Large intestine (tissue), 3 donors: ENCODE measurements around the gene SERPINA10. TPM values are rescaled to one million over a fixed set of nuclear protein-coding genes. Genes with fewer than 3 reads are reported as not detected.

Experiments used
- DNase-seq, 2 donors: peaks; one replicate each; pipeline versions ENCODE4 v3.0.0 to v3.0.0-alpha.2; 2013
- H3K27ac ChIP-seq: one replicate; pipeline ENCODE4 v1.5.1; 2013; ENCODE audit warnings: low read length
- H3K27me3 ChIP-seq: 2 replicates; pipeline ENCODE4 v1.6.1; 2013; ENCODE audit warnings: low read length; ENCODE audit not compliant: control insufficient read depth, insufficient read depth
- H3K36me3 ChIP-seq: 2 replicates; pipeline ENCODE4 v1.6.1; 2013; ENCODE audit warnings: low read length; ENCODE audit not compliant: control insufficient read depth, insufficient read depth
- H3K4me1 ChIP-seq: one replicate; pipeline ENCODE4 v1.6.1; 2013; ENCODE audit warnings: low read length; ENCODE audit not compliant: control insufficient read depth, insufficient read depth
- H3K4me3 ChIP-seq: one replicate; pipeline ENCODE4 v1.5.1; 2013; ENCODE audit warnings: low read length
- H3K9me3 ChIP-seq: one replicate; pipeline ENCODE4 v1.6.1; 2013; ENCODE audit warnings: mild to moderate bottlenecking, low read depth, low read length, moderate library complexity; ENCODE audit not compliant: control insufficient read depth
- WGBS: methylation state at CpG from one replicate; pipeline ENCODE4 v1.1.5; 2013; ENCODE audit warnings: low lambda C conversion rate; ENCODE audit not compliant: insufficient coverage; 5-methylcytosine and 5-hydroxymethylcytosine counted together
- polyA plus RNA-seq: library from polyadenylated mRNA; unstranded; fragments of 120-200 nt; gene quantifications from one replicate; pipeline ENCODE4 v1.2.1, GENCODE V29; 2013

Gene SERPINA10
- polyA plus RNA-seq, 1 donor, result 0.90 TPM

- no peaks in the 10 kb centered on the region for H3K27me3 ChIP-seq
- no peak for DNase-seq
- WGBS, result no CpG with 5 or more reads among the region's 2 CpGs
- H3K4me3 ChIP-seq, result no peak overlapping the region
- no peaks in the 10 kb centered on the region for H3K36me3 ChIP-seq
- H3K9me3 ChIP-seq, result no peaks in the 10 kb centered on the region
- H3K4me1 ChIP-seq, result peaks cover 3% of the 10 kb centered on the region
- no peak overlapping the region for H3K27ac ChIP-seq
These were observed 37.8 kb upstream of the SERPINA10 start for GRCh38 chr14:94330857-94331256.

- no peak for DNase-seq
- no CpG with 5 or more reads among the region's 3 CpGs for WGBS
- Histone ChIP-seq H3K4me1 (peaks cover 3% of the 10 kb centered on the region), H3K36me3 (no peaks in the 10 kb centered on the region), H3K27me3 (no peaks in the 10 kb centered on the region), H3K4me3 (no peak overlapping the region), H3K27ac (no peak overlapping the region), H3K9me3 (no peaks in the 10 kb centered on the region)
These were observed 37.4 kb upstream of the SERPINA10 start for GRCh38 chr14:94330432-94330831.

- no CpG with 5 or more reads among the region's 4 CpGs for WGBS
- Histone ChIP-seq H3K27me3 (no peaks in the 10 kb centered on the region), H3K27ac (no peak overlapping the region), H3K4me3 (no peak overlapping the region), H3K4me1 (peaks cover 3% of the 10 kb centered on the region), H3K9me3 (no peaks in the 10 kb centered on the region), H3K36me3 (no peaks in the 10 kb centered on the region)
- DNase-seq, result no peak
These were observed 36.8 kb upstream of the SERPINA10 start for GRCh38 chr14:94329857-94330256.

GRCh38 chr14:94328196-94328595 lies 35.1 kb upstream of the SERPINA10 start:
- WGBS, result no CpG with 5 or more reads among the region's 2 CpGs
- H3K4me3 ChIP-seq, result no peak overlapping the region
- H3K27ac ChIP-seq, result no peak overlapping the region
- H3K36me3 ChIP-seq, result no peaks in the 10 kb centered on the region
- H3K4me1 ChIP-seq, result peaks cover 5% of the 10 kb centered on the region
- no peak for DNase-seq
- H3K9me3 ChIP-seq, result no peaks in the 10 kb centered on the region
- no peaks in the 10 kb centered on the region for H3K27me3 ChIP-seq

GRCh38 chr14:94322648-94323570 lies 29.8 kb upstream of the SERPINA10 start, which contains the start of gene SERPINA6:
Gene SERPINA6 (minus strand): TSS chr14:94323336. CDS start chr14:94314648, 8,688 bp downstream.
- no peaks in the 10 kb centered on the region for H3K27me3 ChIP-seq
- WGBS, result no CpG with 5 or more reads among the region's 15 CpGs
- no peak within 1 kb of the TSS for H3K27ac ChIP-seq
- peaks cover 16% of the 10 kb centered on the region for H3K4me1 ChIP-seq
- no peaks in the 10 kb centered on the region for H3K9me3 ChIP-seq
- DNase-seq, result peak in 1 of 2 donors; percentile 31
- no peaks in the 10 kb centered on the region for H3K36me3 ChIP-seq
- no peak within 1 kb of the TSS for H3K4me3 ChIP-seq

GRCh38 chr14:94321421-94322271 lies 28.6 kb upstream of the SERPINA10 start:
- Histone ChIP-seq H3K4me1 (peaks cover 21% of the 10 kb centered on the region), H3K4me3 (no peak overlapping the region), H3K27ac (no peak overlapping the region), H3K9me3 (no peaks in the 10 kb centered on the region), H3K27me3 (no peaks in the 10 kb centered on the region), H3K36me3 (no peaks in the 10 kb centered on the region)
- DNase-seq, result no peak
- no CpG with 5 or more reads among the region's 5 CpGs for WGBS

GRCh38 chr14:94320243-94320642 lies 27.2 kb upstream of the SERPINA10 start:
- Histone ChIP-seq H3K4me3 (no peak overlapping the region), H3K4me1 (peaks cover 24% of the 10 kb centered on the region), H3K36me3 (no peaks in the 10 kb centered on the region), H3K27me3 (no peaks in the 10 kb centered on the region), H3K27ac (peak overlapping the region; percentile 68), H3K9me3 (no peaks in the 10 kb centered on the region)
- DNase-seq, result peak in 1 of 2 donors; percentile 64
- WGBS, result no CpG with 5 or more reads among the region's 5 CpGs

- Histone ChIP-seq H3K27ac (peak overlapping the region; percentile 72), H3K36me3 (no peaks in the 10 kb centered on the region), H3K4me3 (no peak overlapping the region), H3K4me1 (peaks cover 20% of the 10 kb centered on the region), H3K27me3 (no peaks in the 10 kb centered on the region), H3K9me3 (no peaks in the 10 kb centered on the region)
- DNase-seq, result peak; percentile 83 to 89
- no CpG with 5 or more reads among the region's 4 CpGs for WGBS
These were observed 24.2 kb upstream of the SERPINA10 start for GRCh38 chr14:94317259-94317658.

GRCh38 chr14:94316692-94317091 lies 23.6 kb upstream of the SERPINA10 start:
- H3K27me3 ChIP-seq, result no peaks in the 10 kb centered on the region
- H3K9me3 ChIP-seq, result no peaks in the 10 kb centered on the region
- H3K27ac ChIP-seq, result peak overlapping the region; percentile 72
- no peak overlapping the region for H3K4me3 ChIP-seq
- WGBS, result no CpG with 5 or more reads among the region's 1 CpG
- no peaks in the 10 kb centered on the region for H3K36me3 ChIP-seq
- peaks cover 21% of the 10 kb centered on the region for H3K4me1 ChIP-seq
- DNase-seq, result peak; percentile 55 to 73

- no peak for DNase-seq
- WGBS, result 100% methylated on average over 2 of the region's 2 CpGs
- Histone ChIP-seq H3K27ac (no peak overlapping the region), H3K36me3 (no peaks in the 10 kb centered on the region), H3K27me3 (no peaks in the 10 kb centered on the region), H3K4me1 (peaks cover 16% of the 10 kb centered on the region), H3K4me3 (no peak overlapping the region), H3K9me3 (no peaks in the 10 kb centered on the region)
These were observed 21.8 kb upstream of the SERPINA10 start for GRCh38 chr14:94314890-94315289.
